Renal pelvis (tissue), 4 donors: ENCODE results near the gene BDH1. TPM values are rescaled to one million over a fixed set of nuclear protein-coding genes. Genes with fewer than 3 reads are reported as not detected.
A peak's percentile ranks its signal among the peaks of the same experiment; 100 is the strongest.

Experiments used
- DNase-seq: peaks from one replicate; pipeline ENCODE4 v3.0.0-alpha.2; 2013
- polyA plus RNA-seq, 3 donors: library from polyadenylated mRNA; unstranded; fragments of 120-200 nt; gene quantifications; one replicate each; pipeline ENCODE4 v1.2.1, GENCODE V29; 2013; ENCODE audit not compliant: insufficient read length in 3 of 3

BDH1 gene
- polyA plus RNA-seq, 3 donors: 37.9 to 59.3 (median 58.9) TPM

DNA sequence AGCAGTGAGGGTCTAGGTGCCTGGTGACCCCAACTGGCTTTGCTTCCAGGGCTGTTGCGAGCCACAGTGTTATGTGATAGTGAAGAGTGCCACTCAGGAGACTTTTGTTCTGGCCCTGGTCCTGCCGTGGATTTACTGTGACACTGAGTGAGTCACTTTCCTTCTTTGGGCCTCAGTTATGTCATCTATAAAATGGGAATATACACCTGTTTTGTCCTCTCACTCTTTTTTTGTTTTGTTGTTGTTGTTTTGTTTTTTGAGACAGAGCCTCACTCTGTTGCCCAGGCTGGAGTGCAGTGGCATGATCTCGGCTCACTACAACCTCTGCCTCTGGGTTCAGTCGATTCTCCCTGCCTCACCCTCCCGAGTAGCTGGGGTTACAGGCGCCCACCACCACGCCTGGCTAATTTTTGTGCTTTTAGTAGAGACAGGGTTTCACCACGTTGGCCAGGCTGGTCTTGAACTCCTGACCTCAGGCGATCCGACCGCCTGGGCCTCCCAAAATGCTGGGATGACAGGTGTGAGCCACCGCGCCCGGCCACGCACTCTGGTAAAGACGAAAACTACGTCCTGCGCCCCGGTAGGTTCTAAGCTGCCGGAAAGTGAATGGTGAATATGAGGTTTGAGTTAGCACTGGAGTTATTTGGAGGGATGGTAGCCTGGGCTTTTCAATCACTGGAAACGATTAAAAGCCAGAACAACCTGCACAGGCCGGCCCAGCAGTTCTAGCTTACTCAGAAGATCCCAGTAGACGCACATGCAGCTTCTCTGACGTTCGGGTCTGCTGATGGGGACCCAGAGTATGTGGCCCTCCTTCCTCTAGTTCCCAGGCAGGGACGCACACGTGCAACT lies 46.6 kb downstream of the BDH1 start:
- DNase-seq: no peak

DNA sequence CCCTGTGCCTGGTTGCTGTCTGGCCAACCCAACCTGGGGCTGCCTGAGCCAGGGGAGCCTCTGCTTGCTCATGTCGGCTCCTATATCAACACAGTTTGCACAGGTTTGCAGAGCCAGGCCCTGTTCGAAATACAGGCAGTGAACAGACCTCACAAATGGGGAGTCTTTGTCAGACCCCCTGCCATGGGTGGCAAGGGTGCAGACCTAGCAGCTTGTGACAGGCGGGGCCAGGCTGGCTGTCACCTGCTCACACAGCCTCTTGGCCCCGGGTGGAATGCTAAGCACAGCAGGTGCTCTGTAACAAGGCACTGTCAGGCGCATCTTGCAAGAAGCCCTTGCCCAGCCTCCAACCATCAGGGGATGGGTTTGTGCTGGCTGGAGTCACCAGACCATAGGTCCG lies 47.3 kb downstream of the BDH1 start:
- no peak for DNase-seq

DNA sequence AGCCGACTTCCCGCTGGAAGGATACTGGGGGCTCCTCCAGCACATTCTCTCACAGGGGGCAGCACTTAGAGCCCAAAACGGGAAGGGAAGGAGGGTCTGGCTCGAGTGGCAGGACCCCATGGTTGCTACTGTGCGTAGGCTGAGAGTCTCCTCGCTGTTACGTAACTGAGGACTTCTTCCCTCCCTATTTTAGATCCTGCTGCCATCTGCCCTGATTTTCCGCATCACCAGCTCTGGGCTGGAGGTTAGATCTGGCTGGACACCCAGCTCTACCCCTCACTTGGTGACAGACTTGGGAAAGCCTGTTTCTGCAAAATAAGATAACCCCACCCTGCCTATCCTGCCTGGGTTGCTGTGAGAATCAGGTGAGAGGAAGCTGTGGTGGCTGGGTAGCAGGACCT lies 47.7 kb downstream of the BDH1 start:
- no peak for DNase-seq

DNA sequence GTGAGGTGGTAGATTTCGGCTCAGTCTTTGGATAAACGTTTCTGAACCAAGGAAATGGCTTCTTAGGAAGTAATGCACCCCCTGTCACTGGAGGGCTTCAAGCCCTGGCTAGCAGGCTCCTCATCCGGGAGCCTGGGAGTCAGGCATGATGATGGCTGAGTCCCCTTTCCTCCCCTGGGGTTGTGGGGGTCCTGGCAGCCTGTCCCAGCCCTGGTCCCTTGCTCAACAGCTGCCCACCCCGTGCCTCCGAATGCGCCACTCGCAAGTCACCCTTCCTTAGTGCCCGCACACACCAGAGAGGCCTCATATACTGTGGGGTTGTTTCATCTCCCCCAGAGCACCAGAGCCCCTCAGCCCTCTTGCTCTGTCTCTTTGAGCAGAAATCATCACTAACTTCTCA lies 48.2 kb downstream of the BDH1 start:
- no peak for DNase-seq

DNA sequence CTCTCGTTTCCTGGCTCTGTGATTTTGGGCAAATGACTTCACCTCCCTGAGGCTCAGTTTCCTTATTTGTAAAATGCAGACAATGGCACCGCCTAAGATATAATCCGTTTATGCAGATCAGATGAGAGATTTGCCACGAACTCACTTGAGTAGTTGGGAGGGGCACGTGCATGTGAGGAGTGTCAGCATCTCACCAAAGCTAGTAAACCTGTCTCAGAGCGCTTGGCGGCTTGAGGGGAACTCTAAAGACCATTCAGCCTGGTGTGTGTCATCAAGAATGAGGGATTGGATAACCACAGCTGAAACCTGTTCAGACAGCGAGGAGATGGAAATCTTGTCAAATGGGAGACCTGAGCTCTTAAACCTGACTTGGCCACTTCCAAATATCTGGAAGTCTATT lies 48.7 kb downstream of the BDH1 start:
- DNase-seq: no peak

DNA sequence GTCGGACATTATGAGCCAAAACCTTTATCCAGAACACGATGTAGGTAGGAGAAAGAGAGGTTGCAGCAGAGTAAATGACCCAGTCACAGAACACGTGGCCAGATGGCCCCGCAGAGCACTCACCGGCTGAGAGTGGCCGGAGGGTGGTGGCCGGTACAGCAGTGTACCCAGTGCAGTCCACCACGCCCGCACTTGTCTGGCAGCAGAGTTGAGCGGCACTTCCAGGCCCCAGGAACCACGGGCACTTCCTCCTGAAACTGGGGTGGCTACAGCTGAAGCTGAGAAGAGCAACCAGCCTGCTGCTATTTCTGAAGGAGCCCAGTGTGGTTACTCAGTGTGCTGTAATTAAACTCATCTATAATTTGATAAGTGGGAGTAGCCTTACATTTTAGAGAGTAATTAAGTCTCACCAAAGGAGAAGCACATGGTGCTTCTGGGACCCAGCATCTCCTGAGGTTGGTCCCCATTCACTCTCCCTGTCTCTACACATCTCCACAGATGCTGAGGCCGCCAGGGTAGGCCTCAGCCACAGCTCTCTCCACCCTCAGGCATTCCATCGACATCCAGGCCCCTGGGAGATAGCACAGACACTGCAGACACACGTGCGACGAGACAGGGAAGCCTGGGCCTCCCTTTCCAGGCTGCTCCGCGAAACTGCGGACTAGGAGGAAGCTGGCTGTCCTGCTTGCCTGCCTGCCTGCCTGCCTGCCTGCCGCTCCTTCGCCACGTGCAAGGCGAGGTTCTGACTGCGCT lies 49.8 kb downstream of the BDH1 start:
- DNase-seq: no peak

DNA sequence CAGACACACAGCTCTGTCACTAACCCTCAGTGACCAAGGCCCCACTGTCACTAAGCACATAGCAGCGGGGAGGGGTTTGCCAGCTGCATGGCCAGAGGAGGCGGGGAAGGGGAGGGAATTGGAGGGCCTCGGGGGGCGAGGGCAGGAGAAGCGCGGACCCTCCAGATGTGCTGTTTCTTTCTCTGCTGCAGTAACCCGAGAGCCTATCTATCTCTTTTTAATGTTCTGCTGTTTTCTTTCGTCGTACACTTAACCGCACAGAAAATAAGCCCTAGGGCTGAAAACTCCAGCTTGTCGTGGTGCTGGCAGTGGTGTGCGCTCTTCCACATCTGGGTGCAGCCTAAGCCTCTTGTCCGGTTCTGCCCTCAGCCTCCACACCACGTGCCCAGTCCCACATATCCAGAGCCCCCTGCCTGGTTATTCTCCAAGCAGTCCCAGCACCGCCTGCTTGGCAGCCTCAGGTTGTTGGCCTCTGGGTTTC lies 51.1 kb downstream of the BDH1 start:
- peak; percentile 67 for DNase-seq

DNA sequence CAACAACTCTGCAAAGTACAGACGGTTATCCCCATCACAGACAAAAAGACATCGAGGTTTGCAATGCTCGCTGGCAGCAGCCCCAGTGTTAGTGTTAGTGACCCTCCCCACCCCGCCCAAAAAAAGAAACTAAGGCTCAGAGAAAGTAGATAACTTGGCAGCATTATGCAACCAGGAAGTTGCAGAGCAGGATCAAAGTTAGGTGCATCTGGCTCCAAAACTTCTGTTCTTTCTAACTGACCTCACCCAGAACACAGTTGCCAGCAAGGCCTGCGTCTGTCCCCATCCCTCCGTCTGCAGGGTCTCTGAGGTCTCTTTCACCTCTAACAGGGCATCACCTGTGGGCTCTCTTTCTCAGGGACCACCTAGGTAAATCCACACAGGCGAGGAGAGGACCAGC lies 51.5 kb downstream of the BDH1 start:
- DNase-seq: no peak

DNA sequence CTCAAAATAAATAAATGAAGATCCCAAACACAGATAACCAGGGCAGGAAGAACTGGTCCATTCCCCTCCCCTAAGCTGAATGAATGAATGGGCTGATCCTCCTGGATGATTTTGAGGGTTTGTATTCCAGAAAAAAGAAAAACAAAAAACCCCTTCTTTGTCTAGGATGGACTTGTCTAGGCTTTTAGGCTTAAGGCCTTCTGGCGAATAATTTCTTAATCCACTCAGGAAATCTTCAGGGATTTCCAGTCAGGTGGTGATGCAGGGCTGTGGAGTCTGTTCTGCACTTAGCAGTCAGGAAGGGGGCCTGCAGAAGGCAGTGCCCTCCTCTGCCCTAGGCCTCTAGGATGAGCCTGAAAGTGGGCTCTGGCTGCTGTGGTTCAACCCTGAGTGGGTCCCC lies 52.1 kb downstream of the BDH1 start:
- DNase-seq: no peak

DNA sequence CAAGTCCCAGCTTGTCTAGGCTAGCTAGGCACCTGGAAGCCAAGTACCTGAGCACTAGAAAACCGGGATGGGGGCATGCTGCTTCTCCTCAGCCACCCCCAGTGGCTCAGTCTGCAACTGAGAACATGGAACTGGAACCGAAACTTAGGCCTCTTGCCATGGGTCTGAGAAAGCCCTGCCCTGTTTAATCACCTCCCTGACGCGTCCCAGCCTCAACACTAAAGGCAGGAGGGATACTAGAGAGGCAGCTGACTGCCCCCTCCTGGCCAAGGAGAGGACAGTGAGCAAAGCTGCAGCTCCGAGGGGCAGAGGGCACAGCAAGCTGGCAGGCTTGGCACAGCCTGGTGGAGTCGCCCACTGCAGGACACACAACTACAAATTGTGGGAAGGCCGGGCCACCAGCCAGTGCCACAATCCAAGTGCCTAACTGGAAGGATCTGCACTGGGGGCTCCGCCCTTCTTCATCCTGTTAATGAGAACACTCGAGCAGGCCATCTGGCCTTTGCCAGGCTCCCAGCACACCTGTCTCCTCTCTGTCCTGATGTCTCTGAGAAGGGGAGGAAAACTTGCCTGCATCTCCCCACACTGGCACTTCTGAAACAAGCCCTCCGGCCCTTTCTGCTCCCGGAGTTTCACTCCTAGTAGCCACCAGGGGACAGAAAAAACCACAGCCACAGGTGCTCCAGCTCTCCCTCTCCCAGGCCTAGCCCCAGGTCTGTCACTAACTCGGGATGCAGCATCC lies 53.7 kb downstream of the BDH1 start:
- DNase-seq: no peak

DNA sequence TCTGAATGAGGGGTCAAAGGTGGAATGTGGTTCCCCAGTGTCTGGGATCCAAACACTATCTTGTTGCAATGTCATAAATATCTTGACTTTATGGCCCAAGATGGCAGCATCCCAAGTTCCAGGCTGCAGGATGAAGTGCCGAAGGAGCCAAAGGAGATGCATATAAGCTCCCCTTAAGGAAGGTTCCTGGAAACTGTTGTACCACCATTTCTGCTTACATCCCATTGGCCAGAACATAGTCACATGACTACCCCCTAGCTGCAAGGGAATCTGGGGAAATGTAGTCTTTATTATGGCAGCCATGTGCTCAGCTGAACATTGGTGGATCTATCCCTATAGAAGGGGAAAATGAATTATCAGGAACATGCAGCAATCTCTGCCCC lies 54.3 kb downstream of the BDH1 start:
- no peak for DNase-seq

DNA sequence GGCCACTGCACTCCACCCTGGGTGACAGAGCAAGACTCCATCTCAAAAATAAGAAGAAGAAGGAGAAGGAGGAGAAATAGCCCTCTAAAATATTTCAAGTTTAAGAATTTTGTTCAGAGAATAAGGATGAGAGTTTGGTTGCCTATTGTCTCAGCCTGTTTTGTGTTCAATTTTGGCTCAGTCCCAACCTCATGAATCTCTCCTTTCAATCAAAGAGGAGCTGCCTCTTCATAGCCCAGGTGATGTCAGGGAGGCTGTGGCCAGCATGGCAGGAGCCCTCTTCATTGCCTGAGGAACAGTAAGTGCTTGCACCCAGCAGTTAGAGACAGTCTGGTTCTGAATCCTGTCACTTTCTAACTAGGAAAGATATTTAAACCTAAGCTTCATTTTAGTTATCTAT lies 55.0 kb downstream of the BDH1 start:
- no peak for DNase-seq

DNA sequence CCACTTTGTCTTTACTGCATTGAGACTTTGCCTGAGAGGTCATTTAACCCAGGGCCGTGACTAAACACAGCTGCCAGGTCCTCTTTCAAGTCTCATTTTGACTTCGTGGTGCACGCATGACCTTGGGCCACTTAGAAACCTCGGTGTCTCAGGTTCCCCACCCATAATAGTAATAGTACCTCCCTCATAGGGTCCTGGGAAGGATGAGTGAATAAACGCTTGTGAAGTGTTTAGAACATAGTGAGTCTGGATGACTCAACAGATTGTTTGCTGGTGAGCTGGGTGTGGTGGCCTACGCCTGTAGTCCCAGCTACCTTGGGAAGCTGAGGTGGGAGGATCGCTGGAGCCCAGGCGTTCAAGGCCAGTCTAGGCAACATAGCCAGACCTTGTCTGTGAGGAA lies 56.3 kb downstream of the BDH1 start:
- no peak for DNase-seq

DNA sequence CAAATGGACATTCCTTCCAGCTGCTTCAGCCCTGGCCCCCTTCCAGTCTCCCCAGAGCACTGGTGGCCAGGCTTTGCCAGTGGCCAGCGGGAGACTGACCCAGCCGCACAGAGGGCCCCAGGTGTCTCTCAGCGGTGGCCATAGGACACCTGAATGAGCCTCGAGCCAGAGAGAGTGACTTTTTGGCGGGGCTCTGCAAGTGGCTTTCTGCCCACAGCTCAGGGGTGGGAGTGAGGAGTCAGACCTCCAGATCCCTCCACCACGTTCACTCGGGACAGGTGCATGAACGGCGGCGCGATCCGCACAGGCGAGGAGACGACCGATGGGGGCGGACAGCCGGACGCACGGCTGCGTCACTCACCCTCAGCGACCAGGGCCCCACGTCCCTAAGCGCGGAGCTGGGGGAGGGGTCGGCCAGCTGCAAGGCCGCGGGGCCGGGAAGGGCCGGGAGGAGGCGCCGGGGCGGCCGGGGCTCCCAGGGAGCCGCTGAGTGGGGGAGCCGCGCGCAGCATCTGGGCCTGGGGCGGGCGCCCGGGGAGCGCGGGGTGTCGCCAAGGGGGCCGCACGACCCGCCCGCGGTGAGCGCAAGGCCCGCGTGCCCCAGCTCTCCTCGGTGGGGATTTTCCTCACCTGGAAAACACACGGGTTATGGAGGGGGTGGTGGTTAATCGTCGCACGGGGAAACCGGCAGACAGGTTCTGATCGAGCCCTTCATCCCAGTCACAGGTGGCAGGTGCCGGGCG lies 57.1 kb downstream of the BDH1 start:
- DNase-seq: no peak

DNA sequence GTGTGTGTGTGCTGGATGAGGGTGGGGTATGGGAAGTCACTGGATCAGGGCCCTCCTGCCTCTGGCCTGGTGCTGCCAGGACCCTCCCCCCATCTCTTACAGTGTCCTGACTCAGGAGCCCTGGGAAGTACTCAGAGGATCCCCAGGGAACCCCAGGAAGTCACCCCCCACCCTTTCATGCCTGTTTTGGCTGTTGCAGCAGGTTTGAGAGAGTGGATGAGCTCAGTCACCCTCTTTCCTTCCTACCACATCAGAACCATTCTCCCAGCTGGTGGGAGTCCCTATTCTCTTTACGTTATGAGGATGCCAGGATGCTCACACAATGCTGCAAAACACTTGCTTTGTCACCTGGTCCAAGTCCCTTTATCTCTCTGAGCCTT lies 59.0 kb downstream of the BDH1 start:
- no peak for DNase-seq

DNA sequence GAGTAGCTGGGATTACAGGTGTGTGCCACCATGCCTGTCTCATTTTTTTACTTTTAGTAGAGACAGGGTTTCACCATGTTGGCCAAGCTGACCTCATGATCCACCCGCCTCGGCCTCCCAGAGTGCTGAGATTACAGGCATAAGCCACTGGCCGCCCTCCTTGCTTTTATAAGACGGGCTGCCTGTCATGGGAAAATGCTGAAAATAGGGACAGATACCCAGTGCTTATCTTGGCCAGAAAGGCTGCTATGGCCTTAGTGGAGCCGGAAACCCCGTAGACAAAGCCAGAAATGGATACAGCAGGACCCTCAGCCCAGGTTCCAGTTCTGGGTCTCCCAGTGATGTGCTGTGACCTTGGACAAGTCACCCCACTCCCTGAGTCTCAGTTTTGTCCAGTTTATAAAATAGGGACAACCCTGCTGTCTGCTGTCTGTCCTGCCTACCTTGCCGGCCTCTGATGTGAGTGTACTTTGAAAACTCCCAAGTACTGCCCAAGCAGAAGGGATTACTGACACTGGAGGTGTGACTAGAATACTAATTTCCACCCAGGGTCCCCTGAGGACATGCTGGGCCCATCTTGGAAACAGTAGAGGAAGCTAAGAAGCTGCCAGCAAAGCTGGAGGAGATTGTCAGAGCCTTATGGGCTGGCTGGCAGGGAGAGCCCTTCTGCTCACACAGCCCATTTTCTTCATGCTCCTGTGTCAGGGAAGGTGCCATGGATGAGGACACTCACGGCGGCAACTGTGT lies 59.6 kb downstream of the BDH1 start:
- no peak for DNase-seq

DNA sequence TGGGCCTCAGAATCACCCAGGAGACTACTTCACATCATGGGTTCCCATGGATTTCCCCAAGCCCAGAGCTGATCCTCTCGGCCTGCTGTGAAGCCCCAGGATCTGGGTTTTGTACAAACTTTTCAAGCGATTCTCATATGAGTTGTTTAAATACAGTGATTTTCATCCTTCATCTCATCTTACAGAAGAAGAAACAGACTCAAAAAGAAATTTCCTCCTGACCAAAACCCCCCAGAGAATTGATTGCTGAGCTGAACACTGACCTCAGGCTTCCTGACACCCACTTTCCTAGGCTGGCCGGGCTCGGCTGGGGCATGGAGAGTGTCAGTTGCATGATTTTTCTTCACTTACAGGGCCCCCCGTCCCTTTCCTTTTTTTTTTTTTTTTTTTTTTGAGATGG lies 60.3 kb downstream of the BDH1 start:
- DNase-seq: no peak

DNA sequence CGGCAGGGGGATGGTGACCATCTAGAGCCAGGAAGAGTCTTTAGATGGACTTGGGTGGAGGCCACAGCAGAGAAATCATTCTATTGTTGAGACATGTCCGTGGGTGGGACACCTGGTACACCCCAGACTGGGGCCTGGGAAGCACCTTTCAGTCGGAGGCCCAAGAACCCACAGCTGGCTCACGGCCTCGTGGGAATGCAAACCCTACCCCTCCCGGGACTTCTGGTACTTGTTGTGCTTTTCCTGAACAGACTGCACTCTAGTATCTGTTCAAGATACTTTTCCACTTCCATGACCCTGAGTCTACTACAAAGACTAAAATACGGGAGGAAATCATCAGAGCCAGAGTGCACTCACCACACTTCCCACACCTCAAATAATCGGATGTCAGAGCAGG lies 60.7 kb downstream of the BDH1 start:
- no peak for DNase-seq

DNA sequence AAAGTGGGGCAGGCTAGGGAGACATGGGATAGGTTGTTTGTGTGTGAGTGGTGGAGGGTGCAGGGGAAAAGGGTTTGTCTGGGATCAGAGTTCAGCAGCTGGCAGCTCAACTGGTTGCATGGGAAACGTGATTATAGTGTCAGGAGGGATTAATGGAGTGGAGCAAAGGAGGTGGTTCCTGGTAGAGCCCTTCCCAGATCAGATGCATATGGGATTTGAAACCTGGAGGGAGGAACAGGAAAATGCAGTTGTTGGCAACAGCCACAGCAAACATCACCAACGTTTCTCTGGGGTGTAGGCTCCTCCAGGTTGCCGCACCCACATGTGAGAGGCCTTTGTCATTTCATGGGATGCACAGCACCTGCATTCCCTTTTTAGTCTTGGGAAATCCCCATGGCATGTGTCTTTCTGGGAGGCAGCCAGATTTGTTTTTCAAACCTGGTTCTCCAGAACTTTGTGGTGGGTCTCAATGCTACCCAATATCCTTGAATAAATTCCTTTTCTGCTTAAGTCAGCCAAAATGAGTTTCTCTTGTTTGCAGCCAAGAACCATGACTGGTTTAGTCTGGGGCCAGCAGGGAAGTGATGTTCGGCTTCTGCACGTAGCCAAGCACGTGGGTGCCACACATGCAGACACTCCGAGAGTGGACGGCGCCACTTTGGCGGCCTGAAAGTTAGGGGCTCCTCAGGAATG lies 61.3 kb downstream of the BDH1 start:
- peak; percentile 70 for DNase-seq

DNA sequence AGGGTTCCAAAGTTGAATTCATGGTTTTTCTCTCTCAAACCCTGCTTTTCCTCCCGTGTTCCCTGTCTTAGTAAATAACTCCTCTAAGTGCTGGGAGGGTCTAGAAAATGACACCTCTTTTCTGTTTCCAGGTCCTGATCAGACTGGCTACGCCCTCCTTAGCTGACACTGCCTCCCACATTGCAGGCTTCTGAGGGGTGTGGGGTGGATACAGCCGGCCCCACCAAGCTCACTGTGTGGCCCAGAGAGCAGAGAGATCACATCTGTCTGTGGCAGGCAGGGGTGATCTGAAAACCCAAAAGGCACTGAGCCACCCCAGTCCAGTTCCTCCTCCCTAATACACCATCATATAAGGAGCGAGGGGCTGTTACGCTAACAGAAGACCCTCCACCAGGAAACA lies 62.7 kb downstream of the BDH1 start:
- no peak for DNase-seq
